ENCODE data around the gene ZNF304. TPM values are rescaled to one million over a fixed set of nuclear protein-coding genes. Genes with fewer than 3 reads are reported as not detected.

ZNF304 gene
- total and polyA plus RNA-seq, 9 of the 15 experiments (the other 6 are each of a cell fraction or from before 2014, with no cell fraction given) = 0.82 to 5.5 (median 3.6) TPM

DNA sequence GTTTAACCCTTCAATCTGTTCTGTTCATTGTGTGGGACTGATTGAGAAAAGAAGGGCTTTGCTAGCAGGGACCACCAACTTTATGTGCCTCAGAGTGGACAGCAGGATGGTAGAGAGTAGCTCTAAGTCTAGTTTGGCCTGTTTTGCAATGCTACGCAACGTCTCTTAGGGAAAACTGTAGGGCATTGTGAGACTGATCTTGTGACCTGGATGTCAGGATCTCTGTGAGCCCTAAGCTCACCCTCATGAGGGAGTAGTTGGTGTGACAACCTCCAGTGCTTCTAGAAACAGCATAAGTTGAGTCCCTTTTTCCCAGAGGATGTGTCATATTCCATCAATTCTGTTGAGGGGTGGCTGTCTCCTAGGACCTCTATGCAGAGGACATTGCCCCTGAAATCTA lies 40.3 kb upstream of the ZNF304 start:
- intact Hi-C loops (cut with micrococcal nuclease) (no loop called here), in situ Hi-C loops (cut with MboI) (no loop called here)
- no peaks in the 10 kb centered on the region for H3K36me3 ChIP-seq (ENCODE audit: control insufficient read depth, insufficient read depth, low read length)
- no peaks in the 10 kb centered on the region; the same call in 1 of the 2 replicates for H3K9me3 ChIP-seq (replicated peaks; ENCODE audit: control insufficient read depth, insufficient read depth, low read depth, low read length)
- FAIRE-seq (no peak), ATAC-seq (no peak), DNase-seq (ENCODE audit: extremely low read depth in 1 of 4, low spot score in 3 of 4) (no peak)
- no peak for TF ChIP-seq RBM34 (IDR thresholded peaks at IDR 0.05; ENCODE audit: borderline replicate concordance, insufficient read depth, low read length)
- no peak for TF ChIP-seq ETV1 (tag; conservative IDR thresholded peaks at IDR 0.05; ENCODE audit: low read depth)
- no peak for TF ChIP-seq MCM7 (IDR thresholded peaks at IDR 0.05)
- no peak for TF ChIP-seq RNF2 (IDR thresholded peaks at IDR 0.05)
- TF ChIP-seq SMAD4 (CRISPR knock-in tag; conservative IDR thresholded peaks at IDR 0.05) = no peak
- no peak for TF ChIP-seq HMG20B (CRISPR knock-in tag; IDR thresholded peaks at IDR 0.05)
- no peak for TF ChIP-seq MTA1 (IDR thresholded peaks at IDR 0.05; ENCODE audit: borderline replicate concordance)
- TF ChIP-seq PHF8 (IDR thresholded peaks at IDR 0.05; ENCODE audit: borderline replicate concordance, low read length) = no peak
- no peak for TF ChIP-seq FOXM1 (IDR thresholded peaks at IDR 0.05; ENCODE audit: low read depth)
- TF ChIP-seq FOXM1 (CRISPR knock-in tag; IDR thresholded peaks at IDR 0.05; ENCODE audit: low read depth) = no peak
- no peak for TF ChIP-seq PURB (CRISPR knock-in tag; IDR thresholded peaks at IDR 0.05; ENCODE audit: low read depth)
- no peak overlapping the region for H3K9ac ChIP-seq (ENCODE audit: insufficient read depth in 1 of 2, low read depth in 2 of 2, low read length in 2 of 2)
- H3K27me3 ChIP-seq (ENCODE audit: control insufficient read depth in 2 of 2, insufficient read depth in 2 of 2, low read length in 2 of 2) = no peaks in the 10 kb centered on the region
- no peak overlapping the region for H2AFZ ChIP-seq (ENCODE audit: low read depth, low read length)
- no peak overlapping the region for H3K4me2 ChIP-seq (ENCODE audit: insufficient read depth, low read length)
- no peak overlapping the region for H3K4me3 ChIP-seq
- WGBS (ENCODE audit: insufficient coverage, low coverage, missing lambda C conversion rate) = 26% methylated on average over 2 of the region's 2 CpGs
- CTCF ChIA-PET (ENCODE audit: low intra/inter-chr PET ratio) = no interaction called here
- H3K9me1 ChIP-seq (ENCODE audit: control insufficient read depth, insufficient read depth, low read length) = no peaks in the 10 kb centered on the region
- H3K79me2 ChIP-seq (ENCODE audit: control insufficient read depth, insufficient read depth, low read length) = no peaks in the 10 kb centered on the region
- BruUV-seq (replicated peaks) = no TSS peak
- no peak overlapping the region for H3K27ac ChIP-seq (ENCODE audit: extremely low read depth, low read depth, low read length)
- POLR2A ChIA-PET = interaction anchor here (0.6 to 1.3 kb wide), 3 partner anchors 9 to 39 kb away, joined by 3 to 9 read pairs (median 4); no protein-coding TSS in a partner anchor
- no peaks in the 10 kb centered on the region for H4K20me1 ChIP-seq (replicated peaks; ENCODE audit: control insufficient read depth, insufficient read depth, low read length)
- H3K4me1 ChIP-seq (replicated peaks in 1 of 2; ENCODE audit: control insufficient read depth in 2 of 2, insufficient read depth in 2 of 2, low read length in 2 of 2) = no peaks in the 10 kb centered on the region
